ENCODE data around the gene SLC27A1.

SLC27A1 gene

GRCh38 chr19:17483605-17484002 is 13.3 kb downstream of the SLC27A1 start:
- POLR2A ChIA-PET = interaction anchor here (0.5 kb wide), 1 partner anchor 391 kb away, joined by 3 read pairs; no protein-coding TSS in a partner anchor
- CTCF ChIA-PET = interaction anchor here (1.0 to 5.3 kb wide), 2 partner anchors 13 kb away, joined by 3 to 28 read pairs; partner anchors contain the start of gene SLC27A1
- TF ChIP-seq, protein P1, sequence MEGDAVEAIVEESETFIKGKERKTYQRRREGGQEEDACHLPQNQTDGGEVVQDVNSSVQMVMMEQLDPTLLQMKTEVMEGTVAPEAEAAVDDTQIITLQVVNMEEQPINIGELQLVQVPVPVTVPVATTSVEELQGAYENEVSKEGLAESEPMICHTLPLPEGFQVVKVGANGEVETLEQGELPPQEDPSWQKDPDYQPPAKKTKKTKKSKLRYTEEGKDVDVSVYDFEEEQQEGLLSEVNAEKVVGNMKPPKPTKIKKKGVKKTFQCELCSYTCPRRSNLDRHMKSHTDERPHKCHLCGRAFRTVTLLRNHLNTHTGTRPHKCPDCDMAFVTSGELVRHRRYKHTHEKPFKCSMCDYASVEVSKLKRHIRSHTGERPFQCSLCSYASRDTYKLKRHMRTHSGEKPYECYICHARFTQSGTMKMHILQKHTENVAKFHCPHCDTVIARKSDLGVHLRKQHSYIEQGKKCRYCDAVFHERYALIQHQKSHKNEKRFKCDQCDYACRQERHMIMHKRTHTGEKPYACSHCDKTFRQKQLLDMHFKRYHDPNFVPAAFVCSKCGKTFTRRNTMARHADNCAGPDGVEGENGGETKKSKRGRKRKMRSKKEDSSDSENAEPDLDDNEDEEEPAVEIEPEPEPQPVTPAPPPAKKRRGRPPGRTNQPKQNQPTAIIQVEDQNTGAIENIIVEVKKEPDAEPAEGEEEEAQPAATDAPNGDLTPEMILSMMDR (IDR thresholded peaks at IDR 0.05; ENCODE audit: control extremely low read depth, extremely low read depth, low read depth, missing control alignments) = no peak
- DNase-seq (ENCODE audit: extremely low spot score) = no peak

DNA sequence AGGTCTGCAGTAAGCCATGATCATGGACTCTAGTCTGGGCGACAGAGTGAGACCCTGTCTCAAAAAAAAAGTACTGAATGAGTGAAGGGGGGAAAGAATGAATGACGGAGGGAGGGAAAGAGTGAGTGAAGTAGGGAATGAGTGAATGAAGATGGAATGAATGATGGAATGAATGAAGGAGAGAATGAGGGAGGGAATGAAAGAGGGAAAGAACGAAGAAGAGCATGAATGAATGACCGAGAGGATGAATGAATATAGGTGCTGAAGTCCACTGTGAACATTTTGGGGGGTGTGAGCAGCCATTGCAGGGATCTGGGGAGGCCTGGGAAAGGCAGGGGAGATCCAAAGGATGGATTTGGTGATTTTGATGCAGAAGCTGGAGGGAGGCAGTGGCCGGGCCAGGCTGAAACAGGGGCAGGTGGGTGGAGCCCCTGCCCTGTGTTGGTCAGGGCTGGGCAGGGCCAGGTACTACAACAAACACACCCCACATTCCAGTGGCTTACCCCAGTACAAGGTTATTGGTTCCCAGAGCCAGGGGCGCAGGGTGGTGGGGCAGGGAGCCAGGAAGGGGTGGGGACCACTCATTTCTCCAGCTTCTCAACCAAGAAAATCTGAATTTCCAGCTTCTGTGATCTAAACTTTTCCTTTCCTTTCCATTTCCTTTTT is 14.3 kb downstream of the SLC27A1 start:
- TF ChIP-seq, protein P1 (IDR thresholded peaks at IDR 0.05; ENCODE audit: control extremely low read depth, extremely low read depth, low read depth, missing control alignments) = no peak
- ChIA-PET POLR2A (interaction anchor here (0.7 kb wide), 1 partner anchor 9 kb away, joined by 10 read pairs; no protein-coding TSS in a partner anchor), CTCF (interaction anchor here (5.3 kb wide), 1 partner anchor 12 kb away, joined by 28 read pairs; no protein-coding TSS in a partner anchor)
- DNase-seq (ENCODE audit: extremely low spot score) = no peak

GRCh38 chr19:17486545-17487240 is 16.4 kb downstream of the SLC27A1 start:
- POLR2A ChIA-PET = no interaction called here
- TF ChIP-seq, protein P1 (IDR thresholded peaks at IDR 0.05; ENCODE audit: control extremely low read depth, extremely low read depth, low read depth, missing control alignments) = no peak
- no peak for DNase-seq (ENCODE audit: extremely low spot score)
- CTCF ChIA-PET = interaction anchor here (1.0 to 5.3 kb wide), 4 partner anchors 10 to 369 kb away, joined by 3 to 28 read pairs (median 7); no protein-coding TSS in a partner anchor

DNA sequence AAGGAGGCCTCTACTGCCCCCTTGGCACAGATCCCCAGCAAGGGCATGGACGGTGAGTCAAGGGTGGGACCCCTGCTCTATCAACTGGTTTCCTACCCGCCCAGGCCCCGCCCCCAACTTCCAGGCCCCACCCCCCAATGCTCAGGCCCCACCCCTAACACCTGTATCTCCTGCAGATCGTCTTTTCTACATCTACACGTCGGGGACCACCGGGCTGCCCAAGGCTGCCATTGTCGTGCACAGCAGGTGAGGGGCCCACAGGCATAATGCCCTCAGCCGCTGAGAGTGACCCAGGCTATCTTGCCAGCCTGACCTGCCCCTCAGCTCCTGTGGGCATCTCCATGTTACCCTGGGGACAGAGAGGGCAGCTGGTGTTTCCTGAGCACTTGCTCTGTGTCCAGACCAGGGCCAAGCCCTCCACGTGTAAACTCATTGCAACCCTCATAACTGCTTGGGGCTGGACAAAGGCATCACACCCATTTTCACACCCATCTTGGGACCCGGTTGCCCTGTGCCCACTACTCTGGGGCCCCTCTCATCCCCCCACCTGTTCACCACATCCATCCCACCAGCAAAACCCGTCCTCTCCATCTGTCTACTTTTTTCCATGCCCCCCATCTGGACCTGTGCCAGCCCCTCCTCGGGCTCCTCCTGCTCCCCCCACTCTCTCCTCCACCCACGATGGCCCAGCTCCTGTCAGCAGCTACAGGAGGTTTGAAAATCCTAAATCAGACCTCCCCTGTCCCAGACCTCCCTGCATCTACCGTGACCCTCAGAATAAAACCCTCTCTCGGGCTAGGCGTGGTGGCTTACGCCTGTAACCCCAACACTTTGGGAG is 17.2 kb downstream of the SLC27A1 start:
- DNase-seq (ENCODE audit: extremely low spot score) = no peak
- CTCF ChIA-PET = interaction anchor here (1.0 to 1.9 kb wide), 5 partner anchors 9 to 368 kb away, joined by 3 to 9 read pairs (median 3); no protein-coding TSS in a partner anchor
- POLR2A ChIA-PET = no interaction called here
- TF ChIP-seq, protein P1 (IDR thresholded peaks at IDR 0.05; ENCODE audit: control extremely low read depth, extremely low read depth, low read depth, missing control alignments) = no peak

DNA sequence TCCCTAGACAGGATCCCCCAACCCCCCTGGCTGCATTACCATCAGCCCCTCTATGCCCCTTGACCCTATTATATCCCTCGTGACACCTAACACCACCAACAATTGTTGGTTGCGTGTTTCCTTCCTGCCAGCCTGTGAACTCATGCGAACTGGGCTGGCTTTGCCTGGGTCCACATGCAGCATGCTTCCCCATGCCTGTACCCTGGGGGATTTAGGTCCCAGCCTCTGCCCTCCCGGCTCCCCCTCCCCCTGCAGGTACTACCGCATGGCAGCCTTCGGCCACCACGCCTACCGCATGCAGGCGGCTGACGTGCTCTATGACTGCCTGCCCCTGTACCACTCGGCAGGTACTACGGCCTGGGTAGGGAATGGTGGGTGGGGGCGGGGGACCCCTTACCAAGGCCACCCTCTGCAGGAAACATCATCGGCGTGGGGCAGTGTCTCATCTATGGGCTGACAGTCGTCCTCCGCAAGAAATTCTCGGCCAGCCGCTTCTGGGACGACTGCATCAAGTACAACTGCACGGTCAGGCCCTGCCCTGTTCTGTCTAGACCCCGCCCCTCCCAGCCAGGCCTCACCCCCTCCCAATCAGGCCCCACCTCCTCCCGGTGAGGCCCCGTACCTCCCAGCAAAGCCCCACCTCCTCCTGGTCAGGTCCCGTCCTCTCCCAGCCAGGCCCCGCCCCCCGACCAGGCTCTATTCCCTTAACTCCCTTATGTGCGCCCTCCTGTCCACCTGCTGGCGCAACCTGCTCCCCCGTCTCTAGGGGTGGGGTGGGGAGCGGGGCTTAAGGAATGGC is 18.5 kb downstream of the SLC27A1 start:
- ChIA-PET CTCF (interaction anchor here (1.1 to 2.1 kb wide), 6 partner anchors 8 to 367 kb away, joined by 3 to 9 read pairs (median 4); no protein-coding TSS in a partner anchor), POLR2A (no interaction called here)
- peak; percentile 89 for DNase-seq (ENCODE audit: extremely low spot score)
- TF ChIP-seq, protein P1 (IDR thresholded peaks at IDR 0.05; ENCODE audit: control extremely low read depth, extremely low read depth, low read depth, missing control alignments) = peak; percentile 44
